ENCODE results near the gene MAPK11. TPM values are rescaled to one million over a fixed set of nuclear protein-coding genes. Genes with fewer than 3 reads are reported as not detected.

Gene MAPK11
- total and polyA plus RNA-seq, 9 of the 15 experiments (the other 6 are each of a cell fraction or from before 2014, with no cell fraction given): 0.06 to 14.6 (median 5.3) TPM

GRCh38 chr22:50270666-50271394 lies 650 bp upstream of the MAPK11 start (continued):
- TF ChIP-seq NR1H2 (CRISPR knock-in tag; IDR thresholded peaks at IDR 0.05) (0 out of 2 replicates have a peak, but pooled peaks have one; percentile 9), STAT6 (CRISPR knock-in tag; IDR thresholded peaks at IDR 0.05) (no peak), E4F1 (CRISPR knock-in tag; IDR thresholded peaks at IDR 0.05; ENCODE audit: borderline replicate concordance) (no peak), ZBTB1 (CRISPR knock-in tag; IDR thresholded peaks at IDR 0.05; ENCODE audit: borderline replicate concordance, low read depth) (no peak), SMARCE1 (IDR thresholded peaks at IDR 0.05) (no peak), CTBP1 (IDR thresholded peaks at IDR 0.05; ENCODE audit: borderline replicate concordance) (peak; percentile 23; the same call in 1 of the 2 replicates), XRCC3 (IDR thresholded peaks at IDR 0.05) (no peak), ZNF717 (CRISPR knock-in tag; IDR thresholded peaks at IDR 0.05) (no peak), AFF4 (CRISPR knock-in tag; IDR thresholded peaks at IDR 0.05) (0 out of 2 replicates have a peak, but pooled peaks have one; percentile 54), MAX (CRISPR knock-in tag; IDR thresholded peaks at IDR 0.05) (no peak), ZNF134 (CRISPR knock-in tag; conservative IDR thresholded peaks at IDR 0.05) (no peak), ZNF740 (CRISPR knock-in tag; IDR thresholded peaks at IDR 0.05) (no peak), ZNF740 (tag; IDR thresholded peaks at IDR 0.05) (0 out of 4 replicates have a peak, but pooled peaks of 1 of the 2 experiments have one; percentile 0), KDM4B (IDR thresholded peaks at IDR 0.05; ENCODE audit: borderline replicate concordance in 2 of 2, low read depth in 1 of 2) (no peak), E2F6 (IDR thresholded peaks at IDR 0.05; ENCODE audit: borderline replicate concordance in 1 of 2, extremely low read depth in 1 of 2, insufficient read depth in 1 of 2, insufficient read length in 1 of 2, low read depth in 1 of 2, low read length in 1 of 2, poor library complexity in 1 of 2, severe bottlenecking in 1 of 2) (no peak)

All from K562 (cell line).